H9 (cell line): ENCODE data around the gene BASP1. TPM values are rescaled to one million over a fixed set of nuclear protein-coding genes. Genes with fewer than 3 reads are reported as not detected.
A peak's percentile ranks its signal among the peaks of the same experiment; 100 is the strongest.

Source experiments
- DNase-seq: peaks from one replicate; pipeline ENCODE4 v3.0.0-alpha.2; 2017
- H2AFZ ChIP-seq: one replicate; pipeline ENCODE4 v1.6.1; 2013; ENCODE audit warnings: mild to moderate bottlenecking, low read length, control low read depth, moderate library complexity
- H2AK5ac ChIP-seq: 2 replicates; pipeline ENCODE4 v1.6.1; 2013; ENCODE audit warnings: low read length, control low read depth, mixed read lengths; ENCODE audit not compliant: insufficient read length
- H2BK120ac ChIP-seq: one replicate; pipeline ENCODE4 v1.6.1; 2013; ENCODE audit warnings: low read depth, mild to moderate bottlenecking, low read length, control low read depth, inconsistent platforms; ENCODE audit not compliant: poor library complexity, severe bottlenecking
- H2BK12ac ChIP-seq: 2 replicates; pipeline ENCODE4 v1.6.1; 2013; ENCODE audit warnings: low read length, control low read depth, mixed read lengths, low read depth; ENCODE audit not compliant: insufficient read length
- H2BK15ac ChIP-seq: 2 replicates; pipeline ENCODE4 v1.6.1; 2013; ENCODE audit warnings: low read depth, low read length, control low read depth
- H2BK20ac ChIP-seq: one replicate; pipeline ENCODE4 v1.6.1; 2013; ENCODE audit warnings: low read depth, mild to moderate bottlenecking, low read length, control low read depth, inconsistent platforms; ENCODE audit not compliant: poor library complexity, severe bottlenecking
- H2BK5ac ChIP-seq: 2 replicates; pipeline ENCODE4 v1.6.1; 2013; ENCODE audit warnings: low read length, control low read depth, mixed read lengths; ENCODE audit not compliant: insufficient read length
- H3K14ac ChIP-seq: 2 replicates; pipeline ENCODE4 v1.6.1; 2013; ENCODE audit warnings: low read length, control low read depth; ENCODE audit not compliant: insufficient read depth
- H3K18ac ChIP-seq: 2 replicates; pipeline ENCODE4 v1.6.1; 2013; ENCODE audit warnings: low read depth, mild to moderate bottlenecking, mixed read lengths, low read length, control low read depth; ENCODE audit not compliant: insufficient read length
- H3K23ac ChIP-seq: 2 replicates; pipeline ENCODE4 v1.6.1; 2013; ENCODE audit warnings: low read length, control low read depth, mixed read lengths, low read depth; ENCODE audit not compliant: insufficient read length
- H3K23me2 ChIP-seq: 2 replicates; pipeline ENCODE4 v1.6.1; 2013; ENCODE audit warnings: low read depth, mild to moderate bottlenecking, mixed read lengths, low read length, control low read depth; ENCODE audit not compliant: insufficient read length, poor library complexity, severe bottlenecking
- H3K27ac ChIP-seq: 2 replicates; pipeline ENCODE4 v1.5.1; 2013; ENCODE audit warnings: low read length, control low read depth, mixed read lengths, low read depth; ENCODE audit not compliant: insufficient read length
- H3K27me3 ChIP-seq: 2 replicates; pipeline ENCODE4 v1.6.1; 2013; ENCODE audit warnings: low read length, control low read depth, inconsistent platforms; ENCODE audit not compliant: insufficient read depth
- H3K4ac ChIP-seq: 2 replicates; pipeline ENCODE4 v1.6.1; 2013; ENCODE audit warnings: low read depth, mild to moderate bottlenecking, control low read depth, inconsistent platforms, low read length, moderate library complexity
- H3K4me1 ChIP-seq: 2 replicates; pipeline ENCODE4 v1.6.1; 2013; ENCODE audit warnings: low read length, control low read depth, inconsistent platforms; ENCODE audit not compliant: insufficient read depth
- H3K4me2 ChIP-seq: 2 replicates; pipeline ENCODE4 v1.6.1; 2013; ENCODE audit warnings: low read length, control low read depth, mixed read lengths; ENCODE audit not compliant: insufficient read length, insufficient read depth
- H3K56ac ChIP-seq: 2 replicates; pipeline ENCODE4 v1.6.1; 2013; ENCODE audit warnings: low read depth, mild to moderate bottlenecking, mixed read lengths, low read length, control low read depth; ENCODE audit not compliant: insufficient read length
- H3K79me1 ChIP-seq: 2 replicates; pipeline ENCODE4 v1.6.1; 2013; ENCODE audit warnings: low read depth, mild to moderate bottlenecking, moderate library complexity, low read length, control low read depth, inconsistent platforms; ENCODE audit not compliant: insufficient read depth, poor library complexity, severe bottlenecking
- H3K79me2 ChIP-seq: 2 replicates; pipeline ENCODE4 v1.6.1; 2013; ENCODE audit warnings: low read length, control low read depth, inconsistent platforms; ENCODE audit not compliant: insufficient read depth
- H3K9ac ChIP-seq: 2 replicates; pipeline ENCODE4 v1.6.1; 2013; ENCODE audit warnings: low read length, control low read depth, mixed read lengths; ENCODE audit not compliant: insufficient read length; ENCODE audit errors: extremely low read depth
- H3K9me3 ChIP-seq: one replicate; pipeline ENCODE4 v1.6.1; 2013; ENCODE audit warnings: low read depth, low read length, inconsistent platforms; ENCODE audit not compliant: control insufficient read depth
- H3T11ph ChIP-seq: one replicate; pipeline ENCODE4 v1.6.1; 2013; ENCODE audit warnings: mild to moderate bottlenecking, low read length, control low read depth, inconsistent platforms
- H4K20me1 ChIP-seq: one replicate; pipeline ENCODE4 v1.6.1; 2013; ENCODE audit not compliant: control insufficient read depth, insufficient read length, insufficient read depth
- H4K5ac ChIP-seq: 2 replicates; pipeline ENCODE4 v1.6.1; 2013; ENCODE audit warnings: low read depth, mild to moderate bottlenecking, mixed read lengths, low read length, control low read depth; ENCODE audit not compliant: insufficient read length
- H4K8ac ChIP-seq: replicated peaks from 2 replicates; pipeline ENCODE4 v1.6.1; 2013; ENCODE audit warnings: low read length, control low read depth, mixed read lengths, low read depth; ENCODE audit not compliant: insufficient read length
- H4K91ac ChIP-seq: 2 replicates; pipeline ENCODE4 v1.6.1; 2013; ENCODE audit warnings: low read depth, mild to moderate bottlenecking, moderate library complexity, mixed read lengths, low read length, control low read depth; ENCODE audit not compliant: insufficient read length
- H3K27ac Mint-ChIP-seq, 3 experiments: 2 replicates in 2 of 3; 3 replicates in 1 of 3; pipeline ENCODE4 v1.8.0; 2020 to 2021; ENCODE audit warnings: mixed read lengths in 3 of 3, mild to moderate bottlenecking in 1 of 3, moderate library complexity in 1 of 3
- H3K27me3 Mint-ChIP-seq: 2 replicates; pipeline ENCODE4 v1.8.0; 2021; ENCODE audit warnings: low read depth, mild to moderate bottlenecking, moderate library complexity, mixed read lengths
- H3K36me3 Mint-ChIP-seq, 3 experiments: 2 replicates in 2 of 3; 3 replicates in 1 of 3; pipeline ENCODE4 v1.8.0; 2020 to 2021; ENCODE audit warnings: low read depth in 3 of 3, mixed read lengths in 3 of 3; ENCODE audit not compliant: insufficient read depth in 1 of 3
- H3K4me1 Mint-ChIP-seq, 2 experiments: 2 replicates each; pipeline ENCODE4 v1.8.0; 2020; ENCODE audit warnings: mixed read lengths in 2 of 2
- H3K4me3 Mint-ChIP-seq, 2 experiments: 2 replicates in 1 of 2; 3 replicates in 1 of 2; pipeline ENCODE4 v1.8.0; 2020 to 2021; ENCODE audit warnings: mild to moderate bottlenecking in 2 of 2, mixed read lengths in 2 of 2, moderate library complexity in 1 of 2
- H3K9me3 Mint-ChIP-seq, 2 experiments: 2 replicates in 1 of 2; 3 replicates in 1 of 2; pipeline ENCODE4 v1.8.0; 2020; ENCODE audit warnings: mild to moderate bottlenecking in 2 of 2, mixed read lengths in 2 of 2, moderate library complexity in 1 of 2
- CTCF ChIP-seq: fragments of 200-600 bp; sonication (generic); conservative IDR thresholded peaks from 3 replicates; pipeline ENCODE4 v1.8.0; 2021; ENCODE audit warnings: antibody characterized with exemption, mild to moderate bottlenecking
- WGBS: extraction: QIAGEN DNeasy Blood & Tissue Kit; methylation state at CpG from one replicate; pipeline ENCODE4 v1.1.7; 2013; ENCODE audit warnings: missing lambda C conversion rate, low lambda C conversion rate, mixed read lengths; ENCODE audit not compliant: insufficient read length; ENCODE audit errors: extremely low coverage; 5-methylcytosine and 5-hydroxymethylcytosine counted together
- total RNA-seq: library from RNA; stranded (reverse); gene quantifications from 2 replicates; pipeline ENCODE4 v1.2.1, GENCODE V29; 2021

Gene BASP1
- total RNA-seq, 1 experiment from 2014 or later = 180 TPM

GRCh38 chr5:17282283-17283120, 65.1 kb downstream of the BASP1 start:
- Histone ChIP-seq H4K20me1 (no peaks in the 10 kb centered on the region), H3K56ac (no peak overlapping the region), H4K5ac (no peak overlapping the region), H2BK20ac (no peak overlapping the region), H3K27me3 (no peaks in the 10 kb centered on the region), H2AK5ac (no peak overlapping the region), H2BK120ac (no peak overlapping the region), H3K79me1 (no peaks in the 10 kb centered on the region), H2BK12ac (no peak overlapping the region), H3K9ac (no peak overlapping the region), H4K91ac (no peak overlapping the region), H3K79me2 (no peaks in the 10 kb centered on the region), H4K8ac (no peak overlapping the region), H2BK5ac (no peak overlapping the region), H3T11ph (no peak overlapping the region), H3K9me3 (no peaks in the 10 kb centered on the region), H3K27ac (no peak overlapping the region), H3K23me2 (no peaks in the 10 kb centered on the region), H2AFZ (no peak overlapping the region), H3K14ac (no peak overlapping the region), H3K18ac (no peak overlapping the region), H3K23ac (no peak overlapping the region), H3K4me1 (peaks cover 4% of the 10 kb centered on the region; the same call in 1 of the 2 replicates), H2BK15ac (no peak overlapping the region), H3K4me2 (peak overlapping the region; percentile 32), H3K4ac (no peak overlapping the region)
- peaks cover 2% of the 10 kb centered on the region in 2 experiments; a peak in 1 of 5 replicates for H3K9me3 Mint-ChIP-seq
- H3K36me3 Mint-ChIP-seq = peaks cover 0 to 7% (median 4%) of the 10 kb centered on the region in 3 experiments; a peak in 3 of 7 replicates
- no peak overlapping the region; a peak in 1 of 5 replicates for H3K4me3 Mint-ChIP-seq
- H3K27me3 Mint-ChIP-seq = no peaks in the 10 kb centered on the region
- no peak for TF ChIP-seq CTCF
- peaks cover 26 to 29% of the 10 kb centered on the region in 2 experiments for H3K4me1 Mint-ChIP-seq
- WGBS = no CpG with 5 or more reads among the region's 6 CpGs
- peak; percentile 30 for DNase-seq
- peak overlapping the region; percentile 80 to 92 (median 90); a peak in 6 of 7 replicates for H3K27ac Mint-ChIP-seq
